ENCODE measurements around the gene CEP41.
"Not testable (repeated sequence)": the region's sequence is repeated elsewhere in the genome, so short reads cannot be mapped to it uniquely, and the experiment has no call there.

Gene CEP41

GRCh38 chr7:130384371-130384801, 56.4 kb downstream of the CEP41 start:
- TF ChIP-seq ZNF274 (IDR thresholded peaks at IDR 0.05; ENCODE audit: low read depth, low read length): no peak
- H3K4me3 ChIP-seq (ENCODE audit: low read length): no peak overlapping the region

GRCh38 chr7:130383187-130383980, 57.4 kb downstream of the CEP41 start:
- no peak overlapping the region for H3K4me3 ChIP-seq (ENCODE audit: low read length)
- TF ChIP-seq ZNF274 (IDR thresholded peaks at IDR 0.05; ENCODE audit: low read depth, low read length): no peak

GRCh38 chr7:130381468-130382312, 59.1 kb downstream of the CEP41 start:
- no peak overlapping the region for H3K4me3 ChIP-seq (ENCODE audit: low read length)
- no peak for TF ChIP-seq ZNF274 (IDR thresholded peaks at IDR 0.05; ENCODE audit: low read depth, low read length)

- no peak for TF ChIP-seq ZNF274 (IDR thresholded peaks at IDR 0.05; ENCODE audit: low read depth, low read length)
- no peak overlapping the region for H3K4me3 ChIP-seq (ENCODE audit: low read length)
Observed at GRCh38 chr7:130380861-130381455, 59.9 kb downstream of the CEP41 start.

- no peak within 1 kb of the TSS for H3K4me3 ChIP-seq (ENCODE audit: low read length)
- no peak for TF ChIP-seq ZNF274 (IDR thresholded peaks at IDR 0.05; ENCODE audit: low read depth, low read length)
Observed at GRCh38 chr7:130379921-130380860, 60.6 kb downstream of the CEP41 start, which contains the start of gene CPA1. Gene CPA1, plus strand, starts transcription at chr7:130380494. Its CDS starts 27 bp downstream, at chr7:130380521.

- no peak overlapping the region for H3K4me3 ChIP-seq (ENCODE audit: low read length)
- no peak for TF ChIP-seq ZNF274 (IDR thresholded peaks at IDR 0.05; ENCODE audit: low read depth, low read length)
Observed at GRCh38 chr7:130379532-130379920, 61.3 kb downstream of the CEP41 start.

- TF ChIP-seq ZNF274 (IDR thresholded peaks at IDR 0.05; ENCODE audit: low read depth, low read length): no peak
- no peak overlapping the region for H3K4me3 ChIP-seq (ENCODE audit: low read length)
Observed at GRCh38 chr7:130379019-130379418, 61.8 kb downstream of the CEP41 start.

GRCh38 chr7:130377178-130377577, 63.6 kb downstream of the CEP41 start:
- H3K4me3 ChIP-seq (ENCODE audit: low read length): no peak overlapping the region
- TF ChIP-seq ZNF274 (IDR thresholded peaks at IDR 0.05; ENCODE audit: low read depth, low read length): no peak

- not testable (repeated sequence) for H3K4me3 ChIP-seq (ENCODE audit: low read length)
Observed at GRCh38 chr7:130376461-130376860, 64.4 kb downstream of the CEP41 start.

GRCh38 chr7:130374507-130374906, 66.3 kb downstream of the CEP41 start:
- no peak for TF ChIP-seq ZNF274 (IDR thresholded peaks at IDR 0.05; ENCODE audit: low read depth, low read length)
- no peak overlapping the region for H3K4me3 ChIP-seq (ENCODE audit: low read length)

GRCh38 chr7:130372402-130373165, 68.2 kb downstream of the CEP41 start:
- H3K4me3 ChIP-seq (ENCODE audit: low read length): no peak overlapping the region
- no peak for TF ChIP-seq ZNF274 (IDR thresholded peaks at IDR 0.05; ENCODE audit: low read depth, low read length)

GRCh38 chr7:130371046-130371445, 69.8 kb downstream of the CEP41 start:
- no peak for TF ChIP-seq ZNF274 (IDR thresholded peaks at IDR 0.05; ENCODE audit: low read depth, low read length)
- no peak overlapping the region for H3K4me3 ChIP-seq (ENCODE audit: low read length)

Data from GM08714 (cell line).